Measurements from ENCODE around the gene RPS21. TPM values are rescaled to one million over a fixed set of nuclear protein-coding genes. Genes with fewer than 3 reads are reported as not detected.

The RPS21 gene
- total and polyA plus RNA-seq, 2 of the 13 experiments (the other 11 are each of a cell fraction or from before 2014, with no cell fraction given) = 2,647 to 11,063 TPM

- TF ChIP-seq SOX13 (IDR thresholded peaks at IDR 0.05) (no peak), SOX13 (CRISPR knock-in tag; conservative IDR thresholded peaks at IDR 0.05 in 1 of 2, IDR thresholded peaks at IDR 0.05 in 1 of 2) (peak in 1 of 2 experiments; percentile 14; a peak in 1 of 4 replicates), NCOA5 (CRISPR knock-in tag; IDR thresholded peaks at IDR 0.05) (no peak), ZBTB26 (CRISPR knock-in tag; IDR thresholded peaks at IDR 0.05; ENCODE audit: borderline replicate concordance) (peak; percentile 81; the same call in 1 of the 2 replicates), TAF15 (IDR thresholded peaks at IDR 0.05; ENCODE audit: low read depth, low read length, poor library complexity, severe bottlenecking) (peak; percentile 92), ZNF383 (CRISPR knock-in tag; IDR thresholded peaks at IDR 0.05; ENCODE audit: borderline replicate concordance) (no peak), GATAD1 (CRISPR knock-in tag; IDR thresholded peaks at IDR 0.05) (peak; percentile 73; the same call in 1 of the 2 replicates), PAX8 (CRISPR knock-in tag; IDR thresholded peaks at IDR 0.05; ENCODE audit: borderline replicate concordance) (0 out of 2 replicates have a peak, but pooled peaks have one; percentile 86), XBP1 (CRISPR knock-in tag; IDR thresholded peaks at IDR 0.05) (peak; percentile 17; the same call in 1 of the 2 replicates), BORCS8-MEF2B (CRISPR knock-in tag; IDR thresholded peaks at IDR 0.05) (peak; percentile 87), ZNF318 (CRISPR knock-in tag; IDR thresholded peaks at IDR 0.05) (peak; percentile 63; the same call in 1 of the 2 replicates), ATF7-NPFF (CRISPR knock-in tag; IDR thresholded peaks at IDR 0.05; ENCODE audit: low read depth) (peak; percentile 70; the same call in 1 of the 2 replicates), SATB2 (CRISPR knock-in tag; IDR thresholded peaks at IDR 0.05) (0 out of 2 replicates have a peak, but pooled peaks have one; percentile 43), ZNF737 (CRISPR knock-in tag; IDR thresholded peaks at IDR 0.05; ENCODE audit: borderline replicate concordance) (no peak), ZNF414 (CRISPR knock-in tag; IDR thresholded peaks at IDR 0.05) (peak; percentile 78)
- TF ChIP-seq, protein P1, sequence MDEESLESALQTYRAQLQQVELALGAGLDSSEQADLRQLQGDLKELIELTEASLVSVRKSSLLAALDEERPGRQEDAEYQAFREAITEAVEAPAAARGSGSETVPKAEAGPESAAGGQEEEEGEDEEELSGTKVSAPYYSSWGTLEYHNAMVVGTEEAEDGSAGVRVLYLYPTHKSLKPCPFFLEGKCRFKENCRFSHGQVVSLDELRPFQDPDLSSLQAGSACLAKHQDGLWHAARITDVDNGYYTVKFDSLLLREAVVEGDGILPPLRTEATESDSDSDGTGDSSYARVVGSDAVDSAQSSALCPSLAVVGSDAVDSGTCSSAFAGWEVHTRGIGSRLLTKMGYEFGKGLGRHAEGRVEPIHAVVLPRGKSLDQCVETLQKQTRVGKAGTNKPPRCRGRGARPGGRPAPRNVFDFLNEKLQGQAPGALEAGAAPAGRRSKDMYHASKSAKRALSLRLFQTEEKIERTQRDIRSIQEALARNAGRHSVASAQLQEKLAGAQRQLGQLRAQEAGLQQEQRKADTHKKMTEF (CRISPR knock-in tag; IDR thresholded peaks at IDR 0.05) = peak; percentile 89; the same call in 1 of the 2 replicates
These were observed 10.5 kb upstream of the RPS21 start (continued) for GRCh38 chr20:62376112-62377063.

All from HepG2 (cell line).